ENCODE data around the gene NAA35.

GRCh38 chr9:85900504-85901201 is 40.3 kb upstream of the NAA35 start:
- no peak for TF ChIP-seq SIN3A (IDR thresholded peaks at IDR 0.05; ENCODE audit: borderline replicate concordance, insufficient read depth, low read length)
- TF ChIP-seq TAF1 (IDR thresholded peaks at IDR 0.05; ENCODE audit: borderline replicate concordance, insufficient read depth, low read length) = no peak
- TF ChIP-seq POLR2AphosphoS5 (IDR thresholded peaks at IDR 0.05; ENCODE audit: low read depth, low read length) = no peak
- TF ChIP-seq REST (IDR thresholded peaks at IDR 0.05; ENCODE audit: insufficient read depth in 1 of 2, low read depth in 2 of 2, low read length in 2 of 2) = no peak
